Measurements from ENCODE around the gene NKD2. TPM values are rescaled to one million over a fixed set of nuclear protein-coding genes. Genes with fewer than 3 reads are reported as not detected.
"Not testable (repeated sequence)": the region's sequence is repeated elsewhere in the genome, so short reads cannot be mapped to it uniquely, and the experiment has no call there.

Gene NKD2, protein sequence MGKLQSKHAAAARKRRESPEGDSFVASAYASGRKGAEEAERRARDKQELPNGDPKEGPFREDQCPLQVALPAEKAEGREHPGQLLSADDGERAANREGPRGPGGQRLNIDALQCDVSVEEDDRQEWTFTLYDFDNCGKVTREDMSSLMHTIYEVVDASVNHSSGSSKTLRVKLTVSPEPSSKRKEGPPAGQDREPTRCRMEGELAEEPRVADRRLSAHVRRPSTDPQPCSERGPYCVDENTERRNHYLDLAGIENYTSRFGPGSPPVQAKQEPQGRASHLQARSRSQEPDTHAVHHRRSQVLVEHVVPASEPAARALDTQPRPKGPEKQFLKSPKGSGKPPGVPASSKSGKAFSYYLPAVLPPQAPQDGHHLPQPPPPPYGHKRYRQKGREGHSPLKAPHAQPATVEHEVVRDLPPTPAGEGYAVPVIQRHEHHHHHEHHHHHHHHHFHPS
- 2.2 TPM in 1 of 2 replicates, not detected in the other for total RNA-seq

DNA sequence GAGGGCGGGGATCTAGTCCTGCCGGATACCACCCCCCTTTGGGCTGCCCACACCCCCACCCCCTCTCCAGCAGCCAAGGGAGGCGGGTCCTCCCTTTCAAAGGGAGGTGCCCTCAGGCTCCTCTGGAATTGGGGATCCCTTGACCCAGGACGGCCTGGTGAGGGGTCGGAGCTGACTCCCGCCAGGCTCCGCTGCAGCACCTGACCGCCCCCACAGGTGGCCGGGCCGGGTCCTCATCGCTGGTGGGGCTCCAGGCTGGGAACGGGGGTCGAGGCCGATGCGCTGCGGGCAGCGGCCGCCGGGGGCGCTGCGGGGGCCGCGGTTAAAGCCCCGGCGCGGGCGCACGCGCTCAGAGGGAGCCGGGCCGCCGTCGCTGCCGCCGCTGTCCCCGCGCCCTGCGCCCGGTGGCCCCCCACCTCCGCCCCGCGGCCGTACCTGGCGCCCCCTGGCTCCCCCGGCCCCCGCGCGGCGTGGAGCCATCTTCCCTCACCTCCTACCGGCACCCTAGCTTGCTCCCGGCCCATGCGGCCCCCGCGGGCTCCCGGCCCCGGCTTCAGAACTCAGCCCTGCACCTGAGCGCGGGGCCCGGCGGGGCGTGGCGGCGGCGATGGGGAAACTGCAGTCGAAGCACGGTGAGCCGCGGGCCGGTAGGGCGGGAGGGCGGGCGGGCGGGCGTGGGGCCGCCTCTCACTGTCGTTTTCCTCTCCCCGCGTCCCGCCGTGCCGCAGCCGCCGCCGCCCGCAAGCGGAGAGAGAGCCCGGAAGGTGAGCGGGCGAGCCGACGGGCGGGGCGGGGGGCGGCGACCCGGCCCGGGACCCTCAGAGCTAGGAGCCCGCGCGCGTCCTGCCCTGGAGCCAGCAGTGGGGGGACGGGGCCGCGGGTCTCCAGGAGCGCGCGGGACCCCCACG, at the start of gene NKD2:
TSS of gene NKD2 (plus strand) at position 352 of the 908 bp plus-strand sequence. CDS start at position 608, 256 bp downstream.
- DNase-seq (ENCODE audit: extremely low read depth, low read depth, low spot score) = no peak

DNA sequence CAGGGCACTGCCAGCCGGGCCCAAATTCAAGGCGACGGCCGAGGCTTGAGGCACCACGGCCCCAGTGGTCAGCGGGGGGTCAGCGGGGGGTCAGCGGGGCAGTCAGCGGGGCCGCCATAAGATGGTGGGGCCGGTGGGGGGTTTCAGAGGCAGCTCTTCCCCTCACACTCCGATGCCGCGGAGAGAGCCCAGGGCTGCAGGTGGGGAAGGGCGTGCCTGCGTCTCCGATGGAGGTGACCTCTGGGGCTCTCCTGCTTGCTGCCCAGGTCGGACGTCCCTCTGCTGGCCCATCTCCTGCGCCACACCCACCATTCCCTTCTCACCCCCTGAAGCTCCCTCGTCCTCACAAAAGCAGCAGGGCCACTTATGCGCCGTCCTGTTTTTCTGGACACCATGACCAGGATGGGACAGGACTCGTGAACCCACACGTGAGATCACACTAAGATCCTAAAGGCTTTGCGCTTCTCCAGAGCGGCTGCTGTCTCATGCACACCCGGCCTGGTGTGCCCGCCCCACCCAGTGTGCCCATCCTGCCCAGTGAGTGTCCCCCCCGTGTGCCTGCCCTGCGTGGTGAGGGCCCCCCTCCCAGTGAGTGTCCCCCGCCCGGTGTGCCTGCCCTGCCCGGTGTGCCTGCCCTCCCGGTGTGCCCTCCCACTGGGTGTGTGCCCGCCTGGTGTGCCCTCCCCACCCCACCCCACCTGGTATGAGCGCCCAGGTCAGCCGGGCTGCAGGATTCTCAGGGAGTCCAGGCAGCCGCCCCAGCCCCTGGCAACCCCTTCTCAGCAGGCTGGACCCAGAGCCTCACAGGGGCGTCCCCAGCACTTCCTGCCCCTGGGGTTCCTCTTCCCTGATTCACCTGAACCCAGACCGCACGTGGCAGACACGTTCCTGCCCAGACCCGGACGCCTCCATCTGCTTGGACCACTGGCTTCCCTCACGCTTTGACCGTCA, 48.7 kb upstream of the NKD2 start:
- no peak for DNase-seq (ENCODE audit: extremely low read depth, low read depth, low spot score)

DNA sequence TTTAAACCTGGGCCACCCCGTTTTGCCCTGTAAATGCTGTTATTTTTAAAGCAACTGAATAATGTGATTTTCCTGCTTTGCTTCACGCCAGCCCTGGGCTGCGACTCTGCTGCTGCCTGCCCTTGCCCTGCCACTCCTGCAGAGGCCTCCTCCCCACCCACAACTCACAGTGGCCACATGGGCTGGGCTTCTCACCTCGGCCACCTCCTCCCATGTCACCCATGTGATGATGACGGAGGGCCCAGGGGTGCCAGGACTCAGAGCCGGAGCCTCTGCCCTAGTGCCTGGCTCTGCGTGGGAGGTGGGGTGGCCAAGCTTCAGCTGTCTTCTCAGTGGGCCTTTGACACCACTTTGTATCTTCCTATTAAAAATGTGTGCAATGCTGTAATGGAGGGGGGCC, 48.1 kb upstream of the NKD2 start:
- no peak for DNase-seq (ENCODE audit: extremely low read depth, low read depth, low spot score)

DNA sequence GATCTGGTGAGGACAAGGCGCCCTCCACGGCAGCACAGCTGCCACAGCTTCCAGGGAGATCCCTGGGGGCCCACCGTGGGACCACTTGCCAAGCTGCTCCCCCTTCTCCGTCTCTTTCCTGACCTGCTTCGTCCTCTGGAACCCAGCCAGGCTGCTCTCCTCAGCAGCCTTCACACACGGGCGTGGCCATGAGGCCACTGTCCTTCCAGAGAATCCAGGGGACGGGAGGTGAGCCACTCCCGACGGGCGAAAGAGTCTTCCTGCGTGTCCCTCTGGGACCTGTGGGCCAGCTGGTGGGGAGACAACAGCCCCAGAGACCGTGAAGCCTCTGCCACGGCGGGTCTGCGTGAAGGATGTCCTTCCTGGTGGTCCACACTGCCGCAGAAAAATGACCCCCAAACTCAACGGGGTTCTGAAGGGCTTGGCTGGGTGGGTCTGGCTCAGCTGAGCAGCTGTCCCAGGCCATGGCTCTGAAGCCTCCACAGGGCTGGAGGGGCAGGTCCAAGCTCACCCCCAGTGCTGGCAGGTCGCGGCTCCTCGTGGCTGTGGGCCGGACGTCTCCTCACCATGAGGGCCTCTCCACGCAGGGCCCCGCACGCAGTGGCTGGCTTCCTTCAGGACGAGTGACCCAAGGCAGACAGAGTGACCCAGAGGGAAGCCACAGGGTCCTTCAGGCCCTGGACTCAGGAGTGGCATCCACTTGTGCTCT, 47.4 kb upstream of the NKD2 start:
- no peak for DNase-seq (ENCODE audit: extremely low read depth, low read depth, low spot score)

DNA sequence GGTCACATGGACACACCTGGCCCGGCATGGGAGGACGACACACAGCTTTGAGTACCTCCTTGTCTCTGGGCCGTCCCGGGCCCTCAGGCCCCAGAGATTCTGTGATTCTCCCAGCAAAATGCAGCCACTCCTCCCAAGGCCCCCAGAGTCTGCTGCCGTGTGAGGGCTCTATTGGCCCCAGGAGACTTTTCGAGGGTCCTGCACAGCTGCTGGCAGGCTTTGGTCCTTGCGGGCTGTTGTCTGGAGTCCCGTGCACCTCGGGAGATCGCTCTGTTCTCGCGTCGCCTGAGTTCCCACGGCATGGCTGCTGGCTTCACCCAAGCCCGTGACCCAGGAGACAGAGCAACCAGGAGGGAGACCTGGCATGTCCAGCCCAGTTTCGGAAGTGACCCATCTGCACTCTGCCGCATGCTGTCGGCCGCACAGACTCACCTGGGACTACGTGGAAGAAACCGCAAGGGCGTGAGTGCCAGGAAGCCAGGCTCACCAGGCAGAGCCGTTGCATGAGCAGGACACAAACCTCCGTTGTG, 46.8 kb upstream of the NKD2 start:
- no peak for DNase-seq (ENCODE audit: extremely low read depth, low read depth, low spot score)

DNA sequence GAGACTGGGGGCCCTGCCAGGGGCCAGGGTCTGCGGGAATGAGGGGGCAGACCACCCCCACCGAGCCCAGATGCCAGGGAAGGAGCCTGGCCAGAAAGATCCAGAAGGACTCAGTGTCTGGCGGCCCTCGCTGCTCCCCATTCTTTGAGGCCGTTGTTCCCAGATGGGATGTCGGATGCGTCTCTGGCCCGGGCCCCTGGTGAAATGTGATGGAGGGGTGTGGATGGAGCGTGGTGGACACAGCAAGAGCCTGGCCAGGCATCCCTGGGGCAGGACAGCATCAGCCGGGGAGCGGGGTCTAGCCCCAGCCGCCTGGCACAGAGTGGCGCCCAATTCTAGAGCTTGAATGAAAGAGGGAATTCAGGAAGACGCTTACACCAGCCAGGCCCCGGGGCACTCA, 46.2 kb upstream of the NKD2 start:
- DNase-seq (ENCODE audit: extremely low read depth, low read depth, low spot score) = no peak

DNA sequence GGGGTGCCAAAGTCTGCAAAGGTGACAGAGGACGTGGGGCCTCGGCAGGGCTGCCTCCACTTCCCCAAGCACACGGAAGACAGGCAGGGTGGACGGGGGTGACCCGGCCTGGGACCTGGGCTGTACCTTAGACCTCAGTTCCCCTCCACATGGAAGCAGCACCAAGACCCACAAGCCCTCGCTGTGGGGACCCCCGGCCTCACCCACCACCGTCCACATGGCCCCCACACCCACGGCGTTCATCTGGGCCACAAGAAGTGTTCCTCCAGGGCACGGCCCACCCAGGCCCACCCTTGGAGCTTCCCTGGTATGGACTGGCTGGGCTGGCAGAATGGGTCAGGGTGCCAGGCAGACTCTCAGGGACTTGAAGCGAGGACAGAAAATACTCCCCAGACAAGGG, 45.8 kb upstream of the NKD2 start:
- DNase-seq (ENCODE audit: extremely low read depth, low read depth, low spot score) = no peak

DNA sequence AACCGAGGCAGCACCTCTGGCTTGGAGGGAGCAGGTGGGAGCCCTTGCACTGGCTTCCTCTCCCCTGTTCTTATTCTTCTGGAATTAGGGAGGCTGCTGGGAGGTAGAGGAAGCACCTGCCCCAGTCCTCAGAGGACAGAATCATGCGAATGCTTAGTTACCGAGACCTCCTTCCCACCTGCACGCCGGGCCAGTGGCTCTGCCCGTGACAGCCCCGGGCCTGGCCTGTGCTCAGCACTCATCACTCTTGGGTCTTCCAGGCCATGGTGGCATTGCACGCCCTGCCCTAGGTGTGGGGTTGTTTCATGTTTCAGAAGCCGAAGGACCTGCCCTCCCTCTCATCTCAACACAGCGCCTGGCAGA, 45.3 kb upstream of the NKD2 start:
- DNase-seq (ENCODE audit: extremely low read depth, low read depth, low spot score) = no peak

DNA sequence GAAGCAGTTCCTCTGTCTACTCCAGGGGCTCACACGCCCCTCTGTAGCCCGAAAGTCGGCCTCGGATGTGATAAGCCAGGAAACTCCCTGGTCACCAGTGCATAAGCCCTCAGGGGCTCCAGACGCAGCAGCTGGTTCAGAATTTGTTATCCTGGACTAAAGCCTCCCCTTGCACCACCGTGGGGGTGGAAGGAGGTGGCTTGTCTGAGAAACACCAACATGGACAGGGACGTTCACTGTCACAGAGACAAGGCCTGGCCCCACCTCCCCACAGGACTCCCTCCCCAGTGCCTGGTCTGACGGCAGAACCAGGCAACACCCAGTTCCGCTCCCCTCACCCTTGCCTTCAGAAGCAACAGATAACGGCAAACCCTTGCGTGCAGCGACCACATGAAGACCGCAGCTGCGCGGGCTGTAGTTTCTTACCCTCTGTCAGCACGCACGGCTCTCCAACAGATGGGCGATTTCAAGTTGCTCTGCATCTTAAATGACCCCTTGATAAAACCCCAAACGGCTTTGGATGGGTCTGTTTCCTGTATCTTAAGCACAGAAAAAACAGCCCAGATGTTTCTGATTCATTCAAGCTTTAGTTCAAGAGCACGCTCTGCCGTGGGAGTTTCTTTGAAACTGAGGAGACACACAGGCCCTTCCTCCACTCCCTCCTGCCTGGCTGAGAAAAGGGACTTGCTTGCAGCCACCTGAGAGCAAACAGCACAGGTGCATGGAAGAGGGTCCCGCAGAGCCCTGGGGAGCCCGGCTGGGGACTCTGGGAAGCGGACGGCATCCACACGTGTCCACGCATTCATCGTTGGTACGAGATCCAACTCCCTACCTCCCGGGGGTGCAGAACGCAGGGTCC, 44.7 kb upstream of the NKD2 start:
- DNase-seq (ENCODE audit: extremely low read depth, low read depth, low spot score) = no peak

DNA sequence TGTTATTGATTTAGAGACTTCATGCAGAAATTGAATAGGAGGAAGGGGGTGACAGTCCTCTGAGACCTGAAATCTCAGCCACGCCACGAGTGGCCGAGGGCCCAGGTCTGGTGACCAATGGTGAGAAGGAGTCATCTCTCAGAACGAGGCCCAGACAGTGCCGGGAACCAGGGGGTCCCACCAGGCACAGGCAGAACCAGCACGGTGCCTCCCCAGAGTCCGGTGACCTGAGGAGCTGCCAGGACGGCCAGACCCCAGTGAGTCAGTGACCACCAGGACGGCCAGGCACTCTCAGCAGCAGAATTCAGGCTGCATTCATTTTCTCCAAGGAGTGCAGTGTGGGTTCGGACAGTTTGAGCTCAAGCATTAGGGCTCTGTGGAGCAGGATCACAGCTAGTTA, 43.8 kb upstream of the NKD2 start:
- no peak for DNase-seq (ENCODE audit: extremely low read depth, low read depth, low spot score)

DNA sequence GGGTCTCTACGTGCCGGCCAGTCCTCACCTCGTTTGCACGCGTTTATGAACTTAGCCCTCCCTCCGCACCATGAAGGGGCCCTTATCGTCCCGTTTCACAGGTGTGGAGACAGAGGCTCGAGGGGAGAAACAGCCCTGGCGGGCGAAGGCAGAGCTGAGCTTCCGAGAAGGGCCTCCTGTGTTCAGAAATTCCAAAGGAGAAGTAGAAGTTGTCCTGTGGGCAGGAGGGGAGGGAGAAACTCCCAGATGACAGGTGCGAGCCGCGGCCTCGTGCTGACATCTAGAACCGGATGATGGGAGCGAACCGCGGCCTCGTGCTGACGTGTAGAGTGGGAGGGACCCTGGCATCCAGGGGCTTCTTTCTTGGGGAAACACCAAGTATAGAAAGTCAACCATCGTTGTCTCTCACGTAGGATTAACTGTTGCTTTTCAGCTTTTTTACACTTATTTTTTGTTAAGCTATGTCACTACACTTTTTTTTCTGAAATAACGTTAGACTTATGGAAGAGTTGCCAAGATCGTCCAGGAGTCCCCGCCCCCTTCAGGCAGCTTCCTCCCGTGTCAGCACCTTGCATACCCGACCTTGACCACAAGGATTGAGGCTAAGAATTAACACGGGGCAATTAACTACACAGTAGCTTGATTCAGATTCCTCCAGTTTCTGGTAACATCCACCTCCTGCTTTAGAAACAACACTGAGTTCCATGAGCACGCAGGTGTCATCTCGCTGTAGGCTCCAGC, 42.8 kb upstream of the NKD2 start:
- DNase-seq (ENCODE audit: extremely low read depth, low read depth, low spot score) = no peak

DNA sequence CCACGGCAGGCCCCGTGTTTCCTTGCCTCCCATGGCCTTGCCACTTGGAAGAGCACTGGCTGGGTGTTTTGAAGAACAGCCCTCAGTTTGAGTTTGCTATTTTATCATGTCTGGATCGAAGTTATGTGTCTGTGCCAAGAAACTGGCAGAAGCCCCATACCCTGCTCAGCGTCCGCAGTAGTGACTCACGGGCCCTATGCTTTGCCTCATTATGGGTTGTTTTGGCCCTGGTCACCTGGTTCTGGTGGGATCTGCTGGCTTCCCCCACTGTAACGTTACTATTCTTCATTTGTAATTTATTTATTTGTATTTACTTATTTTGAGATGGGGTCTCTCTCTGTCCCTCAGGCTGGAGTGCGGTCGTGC, 42.3 kb upstream of the NKD2 start:
- no peak for DNase-seq (ENCODE audit: extremely low read depth, low read depth, low spot score)

DNA sequence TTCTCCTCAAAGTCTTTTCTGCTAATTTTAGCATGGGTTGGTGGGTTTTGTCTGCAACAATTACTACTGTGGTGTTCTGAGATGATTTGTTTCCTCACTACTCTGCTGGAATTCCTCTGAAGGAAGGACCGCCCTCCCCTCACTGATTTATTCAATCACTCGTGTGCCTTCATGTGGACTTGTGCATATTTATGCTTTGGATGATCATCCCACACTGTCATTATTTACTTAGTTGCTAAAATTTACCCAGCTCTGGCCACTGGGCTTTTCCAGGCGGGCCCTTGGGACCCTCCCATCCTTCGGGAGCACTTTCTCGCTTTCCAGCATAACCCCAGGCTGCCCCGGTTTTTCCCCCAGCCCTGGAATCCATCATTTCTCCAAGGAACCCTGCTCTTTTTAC, 41.7 kb upstream of the NKD2 start:
- DNase-seq (ENCODE audit: extremely low read depth, low read depth, low spot score) = no peak

DNA sequence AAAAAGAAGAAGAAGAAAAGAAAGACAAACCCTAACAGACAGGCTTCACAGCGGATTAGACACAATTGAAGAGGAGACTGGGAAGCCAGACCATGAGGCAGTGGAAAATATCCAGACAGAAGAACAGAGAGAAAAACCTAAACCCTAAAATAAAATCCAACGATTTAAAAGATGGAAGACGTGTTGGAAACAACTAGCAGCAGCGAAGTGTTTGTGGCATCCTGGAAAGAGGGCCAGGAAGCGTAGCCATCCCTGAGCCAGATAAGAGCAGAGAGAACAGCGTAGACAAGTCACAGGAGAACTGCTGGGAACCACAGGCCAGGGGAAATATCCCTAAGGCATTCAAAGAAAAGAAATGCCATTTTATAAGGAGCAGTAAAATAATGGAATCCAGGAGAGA, 39.7 kb upstream of the NKD2 start:
- no peak for DNase-seq (ENCODE audit: extremely low read depth, low read depth, low spot score)

DNA sequence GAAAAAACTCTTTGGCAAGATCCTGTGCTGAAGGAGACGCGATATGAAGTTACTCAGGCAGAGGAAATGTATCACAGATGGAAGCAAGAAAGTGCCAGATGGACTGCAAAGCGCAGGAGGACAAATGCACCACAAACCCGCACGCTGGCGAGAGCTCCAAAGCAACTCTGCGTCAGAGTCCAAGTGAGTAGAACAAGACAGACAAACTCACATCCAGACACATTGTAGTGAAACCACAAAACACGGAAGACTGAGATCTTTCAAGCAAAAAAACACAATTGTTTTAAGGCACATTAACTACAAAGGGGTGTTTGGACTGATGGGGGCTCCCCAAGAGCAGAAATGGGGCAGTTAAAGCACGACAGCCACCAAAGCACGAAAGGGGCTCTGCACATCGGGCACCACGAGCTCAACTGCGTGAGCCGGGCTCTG, 39.2 kb upstream of the NKD2 start:
- no peak for DNase-seq (ENCODE audit: extremely low read depth, low read depth, low spot score)

DNA sequence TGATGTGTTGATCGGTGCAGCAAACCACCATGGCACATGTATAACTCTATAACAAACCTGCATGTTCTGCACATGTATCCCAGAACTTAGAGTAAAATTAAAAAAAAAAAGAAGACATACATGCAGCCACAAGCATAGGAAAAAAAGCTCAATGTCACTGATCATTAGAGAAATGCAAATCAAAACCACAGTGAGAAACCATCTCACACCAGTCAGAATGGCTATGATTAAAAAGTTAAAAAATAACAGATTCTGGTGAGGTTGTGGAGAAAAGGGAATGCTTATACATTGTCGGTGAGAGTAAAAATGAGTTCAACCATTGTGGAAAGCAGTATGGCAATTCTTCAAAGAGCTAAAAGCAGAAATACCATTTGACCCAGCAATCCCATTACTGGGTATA, 36.0 kb upstream of the NKD2 start:
- DNase-seq (ENCODE audit: extremely low read depth, low read depth, low spot score) = not testable (repeated sequence)

DNA sequence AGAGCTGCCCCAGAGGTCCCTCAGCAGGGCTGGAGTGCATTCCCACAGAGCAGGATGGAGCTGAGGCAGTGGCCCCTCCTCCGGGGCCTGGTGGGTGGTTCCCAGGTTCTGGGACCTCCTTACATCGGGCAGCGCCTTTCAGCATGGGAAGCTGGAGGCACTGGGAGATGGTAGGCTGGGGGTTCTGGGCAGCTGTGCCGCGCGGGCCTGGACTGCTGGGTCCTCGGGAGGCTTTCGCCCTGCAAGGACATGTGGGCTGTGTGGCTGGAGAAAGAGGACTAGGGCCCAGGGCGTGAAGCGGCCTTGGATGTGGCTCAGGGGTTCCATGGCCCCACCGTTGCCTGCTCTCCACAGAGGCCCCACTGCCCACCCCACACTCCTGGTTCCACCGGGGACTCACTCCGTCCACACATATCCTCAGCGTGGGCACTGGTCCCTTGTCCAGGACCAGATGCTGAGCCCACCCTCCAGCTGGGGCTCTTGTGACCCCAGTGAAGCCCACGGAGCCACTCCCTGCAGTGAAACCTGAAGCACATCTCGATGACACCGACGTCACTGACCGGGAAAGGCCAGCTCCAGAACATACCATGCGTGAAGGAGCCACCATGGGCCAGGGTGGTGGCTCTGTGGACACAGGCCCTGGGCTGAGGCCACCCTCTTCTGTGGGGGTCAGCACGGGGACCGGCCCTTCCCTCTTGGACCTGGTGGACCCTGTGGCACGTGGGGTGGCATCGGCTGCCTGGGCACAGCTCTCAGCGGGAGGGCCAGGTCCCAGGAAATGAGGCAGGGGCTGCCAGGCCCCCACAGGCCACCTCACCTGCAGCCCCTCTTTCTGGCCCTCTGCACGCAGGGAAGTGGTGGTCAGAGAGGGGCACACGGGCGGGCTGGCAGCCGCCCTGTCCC, 31.5 kb upstream of the NKD2 start:
- no peak for DNase-seq (ENCODE audit: extremely low read depth, low read depth, low spot score)

Measured in glomerular endothelial cell (primary cell).